MCF 10A (cell line): ENCODE measurements around the gene SRGAP2B. TPM values are rescaled to one million over a fixed set of nuclear protein-coding genes. Genes with fewer than 3 reads are reported as not detected.
"Not testable (repeated sequence)": the region's sequence is repeated elsewhere in the genome, so short reads cannot be mapped to it uniquely, and the experiment has no call there.

Experiments
- BruUV-seq: library from RNA; stranded (reverse); fragments of 400-500 nt; replicated peaks from 2 replicates; lab custom pipeline; 2021; lab: Mats Ljungman, UMichigan
- CTCF ChIA-PET: fragments of 300-600 bp; sonication (Branson Sonifier 250); formaldehyde crosslinking; extraction: SDS; loops from one replicate; lab custom pipeline; 2021; ENCODE audit warnings: antibody characterized with exemption, inconsistent platforms; lab: Yijun Ruan, JAX
- POLR2A ChIA-PET: fragments of 300-600, 350-650 bp; sonication (Branson Sonifier 250); formaldehyde crosslinking; extraction: SDS; loops from one replicate; lab custom pipeline; 2020; ENCODE audit warnings: antibody characterized with exemption, inconsistent platforms; lab: Yijun Ruan, JAX
- DNase-seq: peaks from one replicate; pipeline ENCODE4 v3.0.0-alpha.2; 2018; ENCODE audit not compliant: unreplicated experiment
- H3K27ac Mint-ChIP-seq: one replicate; pipeline ENCODE4 v1.8.0; 2022; ENCODE audit warnings: mild to moderate bottlenecking, low read depth, mixed read lengths; ENCODE audit not compliant: unreplicated experiment
- H3K27me3 Mint-ChIP-seq: one replicate; pipeline ENCODE4 v1.8.0; 2022; ENCODE audit warnings: mixed read lengths; ENCODE audit not compliant: insufficient read depth, unreplicated experiment
- H3K36me3 Mint-ChIP-seq: one replicate; pipeline ENCODE4 v1.8.0; 2022; ENCODE audit warnings: mild to moderate bottlenecking, moderate library complexity, mixed read lengths; ENCODE audit not compliant: insufficient read depth, unreplicated experiment
- H3K4me1 Mint-ChIP-seq: one replicate; pipeline ENCODE4 v1.8.0; 2022; ENCODE audit warnings: mixed read lengths; ENCODE audit not compliant: insufficient read depth, unreplicated experiment
- H3K4me3 Mint-ChIP-seq: one replicate; pipeline ENCODE4 v1.8.0; 2022; ENCODE audit warnings: mild to moderate bottlenecking, moderate library complexity, mixed read lengths; ENCODE audit not compliant: unreplicated experiment
- H3K9me3 Mint-ChIP-seq: one replicate; pipeline ENCODE4 v1.8.0; 2022; ENCODE audit warnings: mixed read lengths; ENCODE audit not compliant: unreplicated experiment
- intact Hi-C: fragments of 100-400 bp; cut with micrococcal nuclease; formaldehyde crosslinking; loops from 2 replicates; pipeline ENCODE4 v1.14.1; 2022
- total RNA-seq: library from RNA; stranded (reverse); gene quantifications from 2 replicates; pipeline ENCODE4 v1.2.3, GENCODE V29; 2022

SRGAP2B gene
- total RNA-seq, 1 experiment from 2014 or later: 50.8 TPM

DNA sequence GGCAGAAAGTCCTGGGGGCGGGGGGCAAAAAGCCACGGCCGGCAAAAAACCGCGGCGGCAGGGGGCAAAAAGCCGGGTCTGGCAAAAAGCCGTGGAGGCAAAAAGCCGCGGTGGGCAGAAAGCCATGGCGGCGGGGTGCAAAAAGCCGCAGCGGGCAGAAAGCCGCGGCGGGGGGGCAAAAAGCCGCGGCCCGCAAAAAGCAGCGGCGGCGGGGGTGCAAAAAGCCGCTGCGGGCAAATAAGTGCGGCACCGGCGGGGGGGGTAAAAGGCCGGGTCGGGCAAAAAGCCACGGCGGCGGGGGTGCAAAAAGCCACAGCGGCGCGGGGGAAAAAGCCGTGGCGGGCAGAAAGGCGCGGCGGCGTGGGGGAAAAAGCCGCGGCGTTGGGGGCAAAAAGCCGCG lies 212.1 kb downstream of the SRGAP2B start:
- H3K36me3 Mint-ChIP-seq, intact Hi-C loops, CTCF ChIA-PET, POLR2A ChIA-PET, BruUV-seq, H3K27me3 Mint-ChIP-seq, H3K27ac Mint-ChIP-seq, H3K9me3 Mint-ChIP-seq, H3K4me1 Mint-ChIP-seq: not testable (repeated sequence)
- peak overlapping the region; percentile 64 for H3K4me3 Mint-ChIP-seq
- peak; percentile 6 for DNase-seq

DNA sequence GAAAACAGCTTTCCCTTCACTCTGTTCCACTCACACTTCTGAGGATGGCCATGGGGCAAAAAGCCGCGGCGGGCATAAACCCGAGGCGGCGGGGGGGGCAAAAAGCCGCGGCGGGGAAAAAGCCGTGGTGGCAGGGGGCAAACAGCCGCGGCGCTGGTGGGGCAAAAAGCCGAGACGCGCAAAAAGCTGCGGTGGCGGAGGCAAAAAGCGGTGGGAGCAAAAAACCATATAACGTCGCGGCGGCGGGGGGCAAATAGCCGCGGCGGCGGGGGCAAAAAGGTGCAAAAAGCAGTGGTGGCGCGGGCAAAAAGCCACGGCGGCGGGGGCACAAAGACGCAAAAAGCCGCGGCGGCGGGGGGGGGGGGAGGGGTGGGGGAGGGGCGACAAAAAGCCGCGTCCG lies 212.8 kb downstream of the SRGAP2B start:
- peak overlapping the region; percentile 31 for H3K4me3 Mint-ChIP-seq
- CTCF ChIA-PET, H3K4me1 Mint-ChIP-seq, H3K27ac Mint-ChIP-seq, DNase-seq, intact Hi-C loops, H3K9me3 Mint-ChIP-seq, H3K36me3 Mint-ChIP-seq, POLR2A ChIA-PET, H3K27me3 Mint-ChIP-seq, BruUV-seq: not testable (repeated sequence)

DNA sequence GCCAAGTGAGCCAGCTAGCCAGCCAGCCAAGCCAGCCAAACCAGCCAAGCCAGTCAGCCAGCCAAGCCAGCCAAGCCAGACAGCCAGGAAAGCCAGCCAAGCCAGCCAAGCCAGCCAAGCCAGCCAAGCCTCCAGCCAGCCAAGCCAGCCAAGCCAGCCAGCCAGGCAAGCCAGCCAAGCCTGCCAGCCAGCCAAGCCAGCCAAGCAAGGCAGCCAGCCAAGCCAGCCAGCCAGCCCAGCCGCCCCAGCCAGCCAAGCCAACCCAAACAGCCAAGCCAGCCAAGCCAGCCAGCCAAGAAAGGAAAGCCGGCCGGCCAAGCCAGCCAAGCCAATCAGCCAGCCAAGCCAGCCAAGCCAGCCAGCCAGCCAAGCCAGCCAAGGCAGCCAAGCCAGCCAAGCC lies 236.5 kb downstream of the SRGAP2B start:
- BruUV-seq, POLR2A ChIA-PET, H3K27ac Mint-ChIP-seq, H3K9me3 Mint-ChIP-seq, H3K4me3 Mint-ChIP-seq, DNase-seq, H3K36me3 Mint-ChIP-seq, intact Hi-C loops, H3K4me1 Mint-ChIP-seq, CTCF ChIA-PET, H3K27me3 Mint-ChIP-seq: not testable (repeated sequence)

Other genes with a start within 250 kb of the SRGAP2B start
- 11.9 TPM in 2 replicates for gene FAM72D, start 646 bp upstream of the SRGAP2B start, total RNA-seq
- not detected in 2 replicates for gene PPIAL4D, start 146.8 kb upstream of the SRGAP2B start, total RNA-seq